ENCODE data around the gene REXO2.

Gene REXO2

GRCh38 chr11:114439229-114440120 lies at the start of gene REXO2:
Gene REXO2, plus strand, starts transcription at chr11:114439467. Its CDS starts 62 bp downstream, at chr11:114439529.
- DNase-seq, result peak; percentile 84 to 93 (median 90)

DNA sequence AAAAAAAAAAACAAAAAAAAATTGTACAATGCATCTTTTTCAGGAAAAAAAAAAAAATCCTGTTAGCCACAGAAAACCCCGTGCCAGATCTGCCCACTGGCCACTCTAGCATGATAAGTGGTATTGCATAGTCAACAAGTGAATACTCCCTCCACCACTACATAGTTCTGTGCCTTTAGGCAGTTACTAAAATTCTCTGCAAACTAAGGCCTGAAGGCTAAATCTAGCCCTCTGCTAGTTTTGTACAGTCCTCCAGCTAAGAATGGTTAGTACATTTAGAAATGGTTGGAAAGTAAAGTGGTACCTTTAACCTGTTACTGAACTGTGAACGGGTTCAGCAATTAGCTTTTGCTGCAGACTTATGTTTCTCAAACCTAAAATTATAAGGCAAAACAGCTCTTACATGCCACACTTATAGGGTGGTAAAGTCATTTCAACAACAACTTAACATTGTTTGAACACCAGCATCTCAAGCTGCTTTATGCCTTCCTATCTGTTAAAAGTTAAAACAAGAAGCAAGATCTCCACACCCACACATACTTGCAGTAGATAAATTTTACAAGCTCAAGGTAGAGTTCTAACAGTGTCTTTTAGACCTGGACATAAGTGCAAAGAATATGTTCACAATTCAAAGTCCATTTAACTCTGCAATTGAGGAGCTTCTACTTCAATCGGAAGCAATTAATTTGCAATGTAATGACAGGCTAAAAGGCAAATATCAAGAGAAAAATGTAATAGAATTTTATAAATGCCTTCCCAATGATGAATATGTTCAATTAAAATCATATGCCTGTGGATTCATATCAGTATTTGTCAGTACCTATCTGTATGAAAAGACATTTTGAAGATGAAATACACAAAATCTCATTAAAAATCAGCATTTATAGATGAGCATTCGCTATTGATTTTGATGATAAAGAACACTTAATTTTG lies 46.3 kb upstream of the REXO2 start:
- DNase-seq, result no peak

DNA sequence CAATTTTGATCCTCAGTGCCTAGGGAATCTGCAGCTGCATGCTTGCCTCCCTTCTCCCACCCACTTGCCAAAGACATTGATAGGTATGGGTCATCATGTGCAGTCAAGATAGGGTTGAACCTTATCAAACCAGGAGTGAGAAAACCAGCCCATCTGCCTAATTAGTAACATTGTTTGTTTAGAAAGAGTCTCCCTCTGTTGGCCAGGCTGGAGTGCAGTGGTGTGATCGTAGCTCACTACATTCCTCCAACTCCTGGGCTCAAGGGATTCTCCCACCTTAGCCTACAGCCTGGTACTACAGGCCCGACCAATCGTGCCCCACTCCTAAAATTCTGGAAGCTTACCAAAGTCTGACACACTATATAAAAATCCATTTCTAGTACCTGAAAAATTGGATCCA lies 43.5 kb upstream of the REXO2 start:
- DNase-seq, result no peak

GRCh38 chr11:114396916-114397315 lies 42.4 kb upstream of the REXO2 start:
- no peak for DNase-seq

DNA sequence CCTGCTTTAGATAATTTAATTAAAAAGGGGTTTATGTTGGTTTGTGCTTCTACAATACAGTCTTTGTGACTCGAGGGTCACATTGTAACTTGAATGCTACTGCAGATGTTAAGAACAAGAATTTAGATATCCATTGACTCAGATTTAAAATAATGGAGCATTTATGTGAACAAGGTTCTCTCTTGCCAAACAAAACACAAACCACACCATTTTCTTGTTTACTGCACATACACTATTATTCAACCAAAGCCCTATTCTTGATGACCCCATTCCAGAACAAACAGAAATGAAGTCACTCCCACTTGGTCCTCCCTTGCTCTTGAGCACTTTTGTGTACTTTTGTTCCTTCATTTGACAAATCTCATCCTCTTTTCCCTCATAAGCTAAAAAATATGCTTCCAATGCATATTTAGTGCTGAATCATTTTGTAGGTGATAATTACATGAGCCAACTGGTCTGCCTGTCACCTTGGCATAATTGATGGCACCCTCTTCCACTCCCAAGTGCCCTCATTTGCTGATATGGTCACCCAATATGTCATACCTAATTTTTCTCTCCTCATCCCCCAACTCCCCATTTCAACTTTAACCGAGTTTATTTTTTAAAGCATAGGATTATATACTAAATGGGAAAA lies 41.8 kb upstream of the REXO2 start:
- DNase-seq, result no peak

GRCh38 chr11:114398303-114398920 lies 40.9 kb upstream of the REXO2 start:
- DNase-seq, result no peak

DNA sequence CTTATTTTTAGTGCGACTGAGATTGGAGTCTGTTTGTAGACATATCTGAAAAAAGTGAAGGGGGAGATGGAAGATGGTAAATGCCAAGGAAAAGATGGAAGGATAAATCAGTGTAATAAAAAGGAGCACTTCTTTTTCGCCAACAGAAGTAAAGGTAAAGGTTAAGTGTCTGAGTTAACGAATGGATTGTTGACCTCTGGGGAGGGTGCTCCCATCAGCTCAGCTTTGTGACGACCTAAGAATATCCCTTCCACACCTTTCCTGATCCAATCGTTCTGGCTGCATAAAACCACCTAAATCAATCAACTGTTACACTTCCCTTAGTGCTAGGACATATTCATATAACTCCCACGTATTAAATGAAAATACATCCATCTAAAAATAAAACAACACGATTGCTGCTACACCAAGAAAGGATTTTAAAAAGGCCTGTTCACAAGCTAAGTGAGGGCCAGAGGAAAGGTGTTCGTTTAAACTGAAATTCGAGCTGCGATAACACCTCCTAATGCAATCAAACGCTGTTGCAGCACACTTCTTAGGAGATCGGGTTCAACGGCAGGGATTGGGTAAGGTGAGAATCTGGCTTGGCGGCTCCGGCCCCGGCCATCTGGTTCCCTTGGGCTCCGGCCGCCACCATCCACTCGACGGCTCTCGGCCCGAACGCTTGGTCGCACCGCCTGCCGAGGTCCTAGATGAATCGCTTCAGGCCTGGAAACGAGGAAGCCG lies 39.6 kb upstream of the REXO2 start:
- peak in 1 of 4 experiments; percentile 28 for DNase-seq

- peak; percentile 90 to 97 (median 96) for DNase-seq
These were observed 38.9 kb upstream of the REXO2 start, which contains the start of the genes C11orf71 and RBM7 for GRCh38 chr11:114400216-114400914. Gene C11orf71, minus strand, starts transcription at chr11:114400511. Its CDS starts 180 bp downstream, at chr11:114400331. Gene RBM7, plus strand, starts transcription at chr11:114400666. Its CDS starts 6 bp downstream, at chr11:114400672.

DNA sequence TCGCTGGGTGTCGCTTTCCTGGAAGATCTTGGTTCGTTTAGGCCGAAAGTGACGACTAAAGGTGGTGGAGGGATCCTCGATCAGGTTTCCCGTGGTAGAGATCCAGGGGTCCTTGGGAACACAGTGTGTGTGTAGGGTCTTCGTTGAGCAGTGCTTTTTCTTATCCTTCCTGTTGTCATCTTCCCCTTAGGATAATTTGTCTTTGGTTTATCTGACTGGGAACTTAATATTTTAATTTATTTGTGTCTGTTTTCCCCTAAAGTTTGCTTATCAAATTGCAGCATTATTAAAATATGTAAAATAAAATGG lies 38.4 kb upstream of the REXO2 start:
- no peak for DNase-seq

- no peak for DNase-seq
These were observed 38.0 kb upstream of the REXO2 start for GRCh38 chr11:114401311-114401710.

- no peak for DNase-seq
These were observed 26.3 kb upstream of the REXO2 start for GRCh38 chr11:114412946-114413345.

- DNase-seq, result no peak
These were observed 25.3 kb upstream of the REXO2 start for GRCh38 chr11:114413958-114414357.

DNA sequence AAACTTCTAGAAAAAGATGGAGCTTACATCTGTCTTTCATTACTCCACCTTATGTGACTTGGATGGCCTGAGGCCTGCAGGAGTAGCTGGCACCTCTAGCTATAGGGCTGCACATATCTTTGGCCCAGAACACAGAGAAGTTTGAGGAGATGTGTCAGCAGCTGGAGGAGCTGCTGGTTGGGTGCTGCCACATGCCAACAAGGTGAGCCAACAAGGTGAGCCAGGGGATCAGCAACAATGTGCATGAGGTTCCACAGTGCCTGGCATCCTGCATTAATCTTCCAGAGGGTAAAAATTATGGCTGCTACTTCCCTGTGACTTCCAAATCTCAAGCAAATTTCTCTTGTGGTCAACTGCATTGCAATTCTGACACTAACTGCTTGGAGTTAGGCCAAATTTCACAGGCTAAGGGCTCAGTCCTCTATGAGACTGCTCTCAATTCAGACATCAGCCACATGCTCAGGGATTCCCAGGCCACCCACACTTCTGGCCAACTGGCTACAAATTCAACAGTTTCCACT lies 22.8 kb upstream of the REXO2 start:
- no peak for DNase-seq

DNA sequence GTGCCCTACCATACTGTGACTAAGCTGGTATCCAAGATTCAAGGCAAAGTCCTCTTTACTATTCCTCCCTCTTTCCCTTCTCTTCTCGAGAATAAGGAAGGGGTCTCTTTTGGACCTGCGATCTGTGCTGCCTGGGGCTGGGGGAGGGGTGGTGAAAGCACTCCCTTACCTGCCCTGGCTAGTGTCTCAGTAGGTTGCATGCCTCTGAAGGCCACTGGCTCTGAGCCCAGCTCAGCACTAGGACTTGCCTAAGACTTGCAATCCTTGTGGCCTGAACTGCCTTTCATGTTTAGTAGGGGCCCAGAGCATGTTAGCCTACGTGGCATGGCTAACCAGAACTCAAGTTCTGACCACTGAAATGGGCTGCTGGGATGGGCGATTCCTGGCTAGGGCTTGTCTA lies 13.0 kb upstream of the REXO2 start:
- DNase-seq, result no peak

DNA sequence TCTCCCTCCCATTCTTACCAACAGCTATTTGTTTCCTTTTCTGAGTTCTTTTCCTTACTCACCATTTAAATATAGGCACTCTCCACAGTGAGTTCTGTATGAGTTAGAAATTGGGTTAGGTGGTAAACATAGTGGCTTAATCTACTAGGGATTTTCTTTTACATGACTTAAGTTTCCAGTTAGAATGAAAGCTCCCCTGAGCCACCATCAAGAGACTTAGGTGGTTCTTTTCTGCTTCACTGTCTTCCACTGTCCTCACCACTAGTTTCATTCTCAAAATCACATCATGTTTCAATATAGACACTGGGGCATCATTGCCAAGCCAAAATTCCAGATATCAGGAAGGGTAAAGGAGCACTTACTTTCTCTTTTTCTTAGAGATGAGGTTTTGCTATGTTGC lies 9.0 kb upstream of the REXO2 start:
- no peak for DNase-seq

GRCh38 chr11:114432893-114433292 lies 6.4 kb upstream of the REXO2 start:
- DNase-seq, result no peak

- no peak for DNase-seq
These were observed 5.9 kb upstream of the REXO2 start for GRCh38 chr11:114433376-114433775.

DNA sequence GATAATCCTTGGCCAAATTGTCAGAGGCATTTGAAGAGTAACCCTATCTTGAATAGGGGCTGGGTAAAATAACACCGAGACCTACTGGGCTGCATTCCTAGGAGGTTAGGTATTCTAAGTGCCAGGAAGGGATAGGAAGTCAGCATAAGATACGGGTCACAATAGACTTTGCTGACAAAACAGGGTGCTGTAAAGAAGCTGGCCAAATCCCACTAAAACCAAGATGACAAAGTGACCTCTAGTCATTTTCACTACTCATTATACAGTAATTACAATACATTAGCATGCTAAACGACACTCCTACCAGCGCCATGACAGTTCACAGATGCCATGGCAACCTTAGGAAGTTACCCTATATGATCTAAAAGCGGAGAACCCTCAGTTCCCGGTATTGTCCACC lies 964 bp upstream of the REXO2 start:
- no peak for DNase-seq

DNA sequence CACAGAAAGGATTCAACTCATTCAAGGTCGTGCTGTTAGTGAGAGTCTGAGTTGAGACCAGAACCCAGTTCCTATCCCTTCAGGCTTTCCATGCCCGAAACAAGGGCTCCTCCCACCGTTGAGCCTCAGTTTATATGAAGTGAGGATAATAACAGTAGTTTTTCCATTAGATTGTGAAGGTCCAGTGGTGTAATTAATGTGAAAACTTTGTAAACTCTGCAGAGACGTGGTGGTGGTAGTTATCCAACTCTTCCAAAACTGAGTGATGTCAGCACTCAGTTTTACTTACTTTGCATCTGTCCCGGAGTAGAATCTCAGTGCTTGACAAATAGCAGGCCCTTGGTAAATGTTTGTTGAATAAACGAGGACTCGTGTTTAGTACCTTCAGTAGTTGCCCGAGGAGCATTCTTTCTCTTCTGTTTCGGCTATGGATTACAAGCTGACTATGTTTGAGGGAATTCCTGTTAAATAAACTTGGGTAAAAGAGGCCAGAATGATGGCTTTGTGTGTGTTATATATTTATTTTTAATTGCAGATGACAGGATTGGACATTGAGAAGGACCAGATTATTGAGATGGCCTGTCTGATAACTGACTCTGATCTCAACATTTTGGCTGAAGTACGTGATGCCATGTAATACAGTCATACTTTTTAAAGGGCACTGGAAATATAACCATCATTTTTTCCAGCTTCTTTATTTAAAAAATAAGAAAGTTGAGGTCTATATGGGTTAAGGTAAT lies 1.0 kb downstream of the REXO2 start:
- DNase-seq, result no peak
